Measurements from ENCODE around the gene ACP3. TPM values are rescaled to one million over a fixed set of nuclear protein-coding genes. Genes with fewer than 3 reads are reported as not detected.

ACP3 gene
- total RNA-seq, 1 experiment from 2014 or later, result not detected

GRCh38 chr3:132318451-132318850 lies 1.2 kb downstream of the ACP3 start:
- no peaks in the 10 kb centered on the region for H3K36me3 Mint-ChIP-seq (ENCODE audit: insufficient read depth, unreplicated experiment)
- BruUV-seq (replicated peaks), result no TSS peak
- no peaks in the 10 kb centered on the region for H3K27me3 Mint-ChIP-seq (ENCODE audit: insufficient read depth, unreplicated experiment)
- peaks cover 19% of the 10 kb centered on the region for H3K4me1 Mint-ChIP-seq (ENCODE audit: insufficient read depth, unreplicated experiment)
- no peak for TF ChIP-seq CTCF (IDR thresholded peaks at IDR 0.05; ENCODE audit: unreplicated experiment)
- POLR2A ChIA-PET, result interaction anchor here (0.6 to 1.5 kb wide), 3 partner anchors 9 to 21 kb away, joined by 3 read pairs; no protein-coding TSS in a partner anchor
- H3K4me3 Mint-ChIP-seq (ENCODE audit: unreplicated experiment), result no peak overlapping the region
- intact Hi-C loops (cut with micrococcal nuclease), result no loop called here
- CTCF ChIA-PET, result interaction anchor here (1.2 to 2.9 kb wide), 3 partner anchors 25 to 83 kb away, joined by 3 to 20 read pairs (median 5); no protein-coding TSS in a partner anchor
- peak; percentile 17 for DNase-seq (ENCODE audit: unreplicated experiment)
- no peaks in the 10 kb centered on the region for H3K9me3 Mint-ChIP-seq (ENCODE audit: unreplicated experiment)
- H3K27ac Mint-ChIP-seq (ENCODE audit: low read depth, unreplicated experiment), result peak overlapping the region; percentile 72

GRCh38 chr3:132321304-132321703 lies 4.1 kb downstream of the ACP3 start:
- POLR2A ChIA-PET, result no interaction called here
- no peaks in the 10 kb centered on the region for H3K27me3 Mint-ChIP-seq (ENCODE audit: insufficient read depth, unreplicated experiment)
- no peaks in the 10 kb centered on the region for H3K9me3 Mint-ChIP-seq (ENCODE audit: unreplicated experiment)
- H3K27ac Mint-ChIP-seq (ENCODE audit: low read depth, unreplicated experiment), result no peak overlapping the region
- DNase-seq (ENCODE audit: unreplicated experiment), result no peak
- CTCF ChIA-PET, result interaction anchor here (1.5 kb wide), 1 partner anchor 15 kb away, joined by 5 read pairs; no protein-coding TSS in a partner anchor
- BruUV-seq (replicated peaks), result no TSS peak
- H3K36me3 Mint-ChIP-seq (ENCODE audit: insufficient read depth, unreplicated experiment), result no peaks in the 10 kb centered on the region
- peaks cover 14% of the 10 kb centered on the region for H3K4me1 Mint-ChIP-seq (ENCODE audit: insufficient read depth, unreplicated experiment)
- H3K4me3 Mint-ChIP-seq (ENCODE audit: unreplicated experiment), result no peak overlapping the region
- intact Hi-C loops (cut with micrococcal nuclease), result no loop called here
- no peak for TF ChIP-seq CTCF (IDR thresholded peaks at IDR 0.05; ENCODE audit: unreplicated experiment)

- H3K4me3 Mint-ChIP-seq (ENCODE audit: unreplicated experiment), result no peak overlapping the region
- no TSS peak for BruUV-seq (replicated peaks)
- no peaks in the 10 kb centered on the region for H3K36me3 Mint-ChIP-seq (ENCODE audit: insufficient read depth, unreplicated experiment)
- intact Hi-C loops (cut with micrococcal nuclease), result no loop called here
- H3K9me3 Mint-ChIP-seq (ENCODE audit: unreplicated experiment), result no peaks in the 10 kb centered on the region
- ChIA-PET POLR2A (no interaction called here), CTCF (interaction anchor here (0.7 to 1.0 kb wide), 3 partner anchors 9 to 847 kb away, joined by 3 to 5 read pairs (median 3); no protein-coding TSS in a partner anchor)
- no peak for DNase-seq (ENCODE audit: unreplicated experiment)
- TF ChIP-seq CTCF (IDR thresholded peaks at IDR 0.05; ENCODE audit: unreplicated experiment), result no peak
- no peaks in the 10 kb centered on the region for H3K4me1 Mint-ChIP-seq (ENCODE audit: insufficient read depth, unreplicated experiment)
- H3K27ac Mint-ChIP-seq (ENCODE audit: low read depth, unreplicated experiment), result no peak overlapping the region
- H3K27me3 Mint-ChIP-seq (ENCODE audit: insufficient read depth, unreplicated experiment), result no peaks in the 10 kb centered on the region
These were observed 7.9 kb downstream of the ACP3 start for GRCh38 chr3:132325103-132325606.

- no peaks in the 10 kb centered on the region for H3K36me3 Mint-ChIP-seq (ENCODE audit: insufficient read depth, unreplicated experiment)
- POLR2A ChIA-PET, result no interaction called here
- CTCF ChIA-PET, result interaction anchor here (0.7 to 1.0 kb wide), 5 partner anchors 8 to 847 kb away, joined by 3 to 5 read pairs (median 3); no protein-coding TSS in a partner anchor
- H3K27me3 Mint-ChIP-seq (ENCODE audit: insufficient read depth, unreplicated experiment), result no peaks in the 10 kb centered on the region
- H3K9me3 Mint-ChIP-seq (ENCODE audit: unreplicated experiment), result no peaks in the 10 kb centered on the region
- H3K4me1 Mint-ChIP-seq (ENCODE audit: insufficient read depth, unreplicated experiment), result no peaks in the 10 kb centered on the region
- H3K27ac Mint-ChIP-seq (ENCODE audit: low read depth, unreplicated experiment), result no peak overlapping the region
- no peak for DNase-seq (ENCODE audit: unreplicated experiment)
- TF ChIP-seq CTCF (IDR thresholded peaks at IDR 0.05; ENCODE audit: unreplicated experiment), result no peak
- BruUV-seq (replicated peaks), result no TSS peak
- intact Hi-C loops (cut with micrococcal nuclease), result no loop called here
- H3K4me3 Mint-ChIP-seq (ENCODE audit: unreplicated experiment), result no peak overlapping the region
These were observed 8.4 kb downstream of the ACP3 start for GRCh38 chr3:132325634-132326033.

All from MCF 10A (cell line).